A673 (cell line): ENCODE measurements around the gene PGAP3.

ENCODE experiments used
- CTCF ChIP-seq: fragments of 300-800, 200-600 bp; sonication (generic); conservative IDR thresholded peaks from 2 replicates; pipeline ENCODE4 v1.5.1; 2017; ENCODE audit warnings: low read depth, mild to moderate bottlenecking, antibody characterized with exemption, low read length, moderate library complexity, mixed read lengths
- EZH2 ChIP-seq: fragments of 200-600 bp; sonication (generic); IDR thresholded peaks from 2 replicates; pipeline ENCODE4 v1.6.1; 2017; ENCODE audit warnings: borderline replicate concordance, low read depth, mild to moderate bottlenecking, mixed read lengths, antibody characterized with exemption, low read length; ENCODE audit not compliant: poor library complexity, severe bottlenecking

- TF ChIP-seq EZH2, result no peak
- no peak for TF ChIP-seq CTCF
Measured at GRCh38 chr17:39643271-39643670, 44.6 kb downstream of the PGAP3 start.
